Embryonic facial prominence (tissue), 1 donor: Measurements from ENCODE around the gene OR9A2.

Experiments used
- DNase-seq: peaks from one replicate; pipeline ENCODE4 v3.0.0-alpha.2; 2016; ENCODE audit errors: extremely low spot score

Gene OR9A2, protein sequence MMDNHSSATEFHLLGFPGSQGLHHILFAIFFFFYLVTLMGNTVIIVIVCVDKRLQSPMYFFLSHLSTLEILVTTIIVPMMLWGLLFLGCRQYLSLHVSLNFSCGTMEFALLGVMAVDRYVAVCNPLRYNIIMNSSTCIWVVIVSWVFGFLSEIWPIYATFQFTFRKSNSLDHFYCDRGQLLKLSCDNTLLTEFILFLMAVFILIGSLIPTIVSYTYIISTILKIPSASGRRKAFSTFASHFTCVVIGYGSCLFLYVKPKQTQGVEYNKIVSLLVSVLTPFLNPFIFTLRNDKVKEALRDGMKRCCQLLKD

DNA sequence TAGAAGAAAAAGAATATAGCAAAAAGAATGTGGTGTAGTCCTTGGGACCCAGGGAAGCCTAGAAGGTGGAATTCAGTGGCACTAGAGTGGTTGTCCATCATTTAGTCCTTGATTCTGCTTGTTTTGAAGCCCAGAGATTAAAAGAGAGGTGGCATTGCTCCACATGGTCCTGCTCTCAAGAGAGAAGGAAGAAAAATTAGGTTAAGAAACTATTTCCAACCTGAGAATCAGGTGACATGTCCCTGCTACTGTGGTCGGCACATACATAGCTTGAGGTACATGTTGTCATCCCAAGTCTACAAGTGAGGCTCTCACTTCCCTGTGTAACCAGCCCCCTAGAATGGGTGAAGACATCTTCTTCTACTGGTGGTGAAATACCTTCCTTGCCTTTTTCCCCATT lies at the start of gene OR9A2:
TSS of gene OR9A2 (minus strand) at position 101 of the 400 bp plus-strand sequence. CDS start at position 101, 0 bp downstream.
- DNase-seq, result no peak

DNA sequence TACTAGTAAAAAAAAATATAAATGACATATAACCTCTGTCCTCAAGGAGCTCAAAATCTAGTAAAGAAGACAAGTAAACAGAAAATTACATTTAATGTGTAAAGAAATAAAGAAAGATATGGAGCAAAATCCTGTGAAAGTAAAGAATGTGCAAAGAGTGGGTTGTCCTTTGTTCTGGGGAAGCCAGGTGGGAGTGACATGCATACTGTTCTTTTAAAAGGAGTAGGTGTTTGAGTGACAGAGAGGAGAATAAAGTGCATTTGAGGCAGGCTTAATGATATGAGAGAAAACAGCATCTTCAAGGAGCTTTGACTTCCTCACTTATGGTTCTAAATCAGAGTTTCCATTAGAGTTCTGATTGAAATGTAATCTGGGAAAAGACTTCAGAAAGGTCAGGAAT lies 47.2 kb upstream of the OR9A2 start:
- no peak for DNase-seq

DNA sequence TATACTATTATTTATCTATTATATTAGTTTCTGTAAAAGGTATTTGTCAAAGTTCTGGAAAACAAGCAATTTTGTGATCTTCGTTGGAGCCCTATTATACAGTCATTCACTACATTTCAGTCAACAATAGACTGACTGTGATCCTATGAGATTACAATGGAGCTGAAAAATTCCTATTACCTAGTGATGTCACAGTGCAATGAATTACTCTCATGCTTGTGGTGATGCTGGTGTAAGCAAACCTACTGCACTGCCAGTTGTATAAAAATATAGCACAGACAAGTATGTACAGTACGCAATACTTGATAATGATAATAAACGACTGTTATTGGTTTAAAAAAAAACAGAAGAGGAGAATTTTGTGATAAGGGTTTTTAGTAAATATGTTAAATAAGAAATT lies 46.6 kb upstream of the OR9A2 start:
- no peak for DNase-seq

DNA sequence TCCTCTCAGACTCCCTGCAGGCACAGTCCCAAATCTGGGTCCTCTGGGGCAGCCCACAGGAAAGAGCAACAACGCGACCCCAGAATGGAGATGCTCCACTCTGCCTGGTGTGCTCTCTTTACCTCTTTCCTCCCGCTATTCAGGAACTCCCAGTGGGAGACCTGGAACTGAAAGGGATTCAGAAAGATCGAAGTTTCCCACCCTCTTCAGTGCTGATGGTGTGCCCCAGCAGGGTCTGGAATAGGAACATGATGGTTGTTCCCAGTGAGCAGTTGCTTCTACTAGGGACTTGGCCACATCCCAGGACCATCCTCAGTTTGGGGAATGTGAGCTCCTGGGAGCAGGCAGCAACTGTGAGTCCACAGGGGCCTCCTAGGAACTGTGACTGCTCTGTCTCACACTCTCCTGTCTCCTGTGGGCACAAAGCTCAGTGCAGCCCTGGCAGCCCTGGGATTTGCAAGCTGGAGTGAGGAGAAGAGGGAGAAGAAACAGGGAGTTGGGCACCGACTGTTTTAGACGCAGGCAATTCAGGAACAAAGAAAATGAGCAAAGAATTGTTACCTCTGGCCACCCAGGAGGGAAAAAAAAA lies 43.1 kb upstream of the OR9A2 start:
- DNase-seq, result no peak

DNA sequence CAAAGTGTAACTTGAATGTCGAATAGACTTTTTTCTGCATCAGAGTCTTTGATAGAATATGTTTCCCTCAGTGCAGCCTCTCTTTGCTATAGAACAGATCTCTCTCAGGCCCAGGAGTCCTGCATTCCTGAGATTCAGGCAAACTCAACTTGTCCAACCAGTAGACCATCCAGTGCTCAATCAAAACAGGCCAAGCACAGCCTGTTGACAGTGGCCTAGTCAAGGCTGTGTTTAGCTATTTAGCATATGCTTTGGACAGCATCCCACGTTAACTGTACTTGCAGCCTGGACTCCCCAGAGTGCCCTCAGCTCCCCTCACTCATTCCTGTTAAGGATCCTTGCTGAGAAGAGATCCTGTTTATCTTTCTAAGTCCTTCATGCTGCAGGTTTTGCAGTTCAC lies 41.5 kb upstream of the OR9A2 start:
- no peak for DNase-seq

DNA sequence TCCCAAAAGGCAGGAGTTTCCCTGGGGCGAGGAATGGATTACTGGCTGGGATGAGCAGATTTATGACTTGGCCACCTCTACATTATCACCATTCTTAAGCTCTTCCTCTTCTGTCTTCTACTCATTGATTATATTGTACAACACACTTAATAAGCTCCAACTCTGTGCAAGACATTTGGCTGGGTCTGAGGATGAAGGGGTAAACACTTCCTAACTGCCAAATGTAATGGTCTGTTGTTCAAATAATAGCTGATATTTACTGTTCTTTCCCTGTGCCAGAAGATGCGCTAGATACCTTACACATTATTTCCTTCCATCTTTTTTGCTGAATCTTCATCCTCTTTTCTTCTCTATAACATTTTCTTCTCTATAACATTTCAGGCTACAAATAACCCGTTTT lies 36.8 kb upstream of the OR9A2 start:
- no peak for DNase-seq

DNA sequence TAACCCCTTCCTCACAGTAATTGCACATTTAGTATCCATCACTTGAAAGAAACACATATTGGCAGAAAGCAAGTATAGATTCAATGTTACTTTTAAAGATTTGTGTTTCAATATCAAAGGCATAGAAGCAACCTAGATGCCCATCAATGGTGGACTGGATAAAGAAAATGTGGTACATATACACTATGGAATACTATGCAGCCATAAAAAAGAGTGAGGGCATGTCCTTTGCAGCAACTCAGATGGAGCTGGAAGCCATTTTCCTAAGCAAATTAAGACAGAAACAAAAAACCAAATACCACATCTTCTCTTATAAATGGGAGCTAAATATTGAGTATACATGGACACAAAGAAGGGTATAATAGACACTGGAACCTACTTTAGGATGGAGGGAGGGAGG lies 28.8 kb upstream of the OR9A2 start:
- no peak for DNase-seq

DNA sequence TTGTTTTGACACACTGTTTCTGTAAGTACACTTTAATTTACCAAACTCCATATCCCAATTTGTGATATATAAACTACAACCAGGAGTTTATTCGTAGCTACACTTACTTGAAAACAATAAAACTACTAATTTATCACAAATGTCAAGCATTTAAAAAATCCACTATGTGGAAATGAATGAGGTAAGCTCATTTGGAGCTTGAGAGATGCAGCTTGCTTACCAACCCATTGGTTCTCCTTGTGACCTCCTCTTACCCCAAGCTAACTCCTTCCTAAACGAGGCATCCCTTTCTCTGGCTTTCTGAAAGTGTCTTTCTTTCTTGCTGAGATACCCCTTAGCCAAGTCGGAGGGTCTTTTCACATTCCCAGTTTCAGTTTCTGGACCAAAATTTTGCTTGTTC lies 27.7 kb upstream of the OR9A2 start:
- no peak for DNase-seq

DNA sequence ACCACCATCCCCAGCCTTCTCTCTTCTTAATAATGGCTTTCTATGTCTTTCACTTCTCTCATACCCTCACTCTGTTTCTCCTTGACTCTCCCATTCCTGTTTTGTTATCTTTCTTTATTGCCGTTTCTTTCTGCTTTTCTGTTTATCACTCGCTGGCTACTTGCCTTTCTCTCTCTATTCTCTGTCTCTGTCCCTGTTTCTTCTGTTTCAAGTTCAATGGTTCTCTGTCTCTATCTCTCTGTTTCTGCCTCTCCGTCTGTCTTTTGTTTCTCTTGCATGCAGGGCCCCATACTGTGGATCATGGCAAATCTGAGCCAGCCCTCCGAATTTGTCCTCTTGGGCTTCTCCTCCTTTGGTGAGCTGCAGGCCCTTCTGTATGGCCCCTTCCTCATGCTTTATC lies 25.1 kb upstream of the OR9A2 start, which contains the start of gene OR6V1:
TSS of gene OR6V1 (plus strand) at position 301 of the 400 bp plus-strand sequence. CDS start at position 301, 0 bp downstream.
- no peak for DNase-seq

DNA sequence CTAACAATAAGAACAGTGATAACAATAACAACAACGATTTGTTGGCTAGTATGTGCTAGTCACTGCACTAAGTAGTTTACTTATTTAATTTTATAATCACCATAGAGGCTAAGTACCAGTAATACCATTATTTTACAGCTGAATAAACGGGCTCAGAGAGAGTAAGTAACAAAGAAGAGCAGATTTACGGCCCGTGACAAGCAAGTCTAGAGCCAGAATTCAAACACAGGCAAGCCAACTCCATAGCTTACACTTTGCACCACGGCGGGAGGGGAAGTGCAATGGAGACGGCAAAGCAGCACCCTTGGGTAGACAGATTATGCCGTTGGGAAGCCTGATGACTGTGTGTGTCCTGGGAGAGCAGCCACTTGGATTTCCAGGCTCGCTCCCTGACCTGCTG lies 24.0 kb upstream of the OR9A2 start:
- no peak for DNase-seq

DNA sequence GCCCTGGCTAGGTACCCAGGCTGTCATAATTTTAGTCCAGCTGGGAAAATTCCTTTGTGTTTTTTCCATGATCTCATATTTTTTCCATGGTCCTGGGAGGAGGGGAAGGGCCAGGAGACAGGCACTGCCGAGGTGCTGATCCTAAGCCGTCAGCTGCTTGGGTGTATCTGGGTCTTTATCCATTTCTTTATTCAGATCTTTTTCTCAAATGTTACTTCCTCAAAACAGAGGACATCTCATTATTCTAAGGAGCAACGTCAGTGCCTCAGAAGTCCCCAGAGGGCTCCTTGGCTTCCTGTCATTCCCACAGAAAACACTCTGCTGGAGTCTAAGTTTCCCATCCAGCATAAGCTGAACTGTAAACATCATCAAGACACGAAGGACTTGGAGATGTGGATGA lies 22.4 kb upstream of the OR9A2 start:
- DNase-seq, result no peak

DNA sequence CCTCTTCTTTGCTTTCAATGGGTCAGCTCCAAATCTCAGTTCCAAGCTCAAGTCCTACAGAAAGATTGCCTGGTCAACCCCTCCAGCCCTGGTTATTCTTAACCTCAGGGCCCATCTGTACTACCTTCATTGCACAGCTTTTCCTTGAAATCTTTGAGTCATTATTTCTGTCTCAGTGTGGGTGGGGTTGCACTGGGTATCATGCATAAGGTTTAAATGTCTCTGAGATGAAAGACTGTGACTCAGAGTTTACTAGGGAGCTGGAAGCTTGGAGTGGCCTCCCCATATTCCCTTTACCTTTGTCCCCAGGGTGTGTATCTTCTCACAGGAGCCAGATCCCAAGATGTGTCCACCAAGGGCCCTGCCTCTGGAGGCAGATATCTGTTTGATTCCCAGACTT lies 21.9 kb upstream of the OR9A2 start:
- DNase-seq, result no peak

DNA sequence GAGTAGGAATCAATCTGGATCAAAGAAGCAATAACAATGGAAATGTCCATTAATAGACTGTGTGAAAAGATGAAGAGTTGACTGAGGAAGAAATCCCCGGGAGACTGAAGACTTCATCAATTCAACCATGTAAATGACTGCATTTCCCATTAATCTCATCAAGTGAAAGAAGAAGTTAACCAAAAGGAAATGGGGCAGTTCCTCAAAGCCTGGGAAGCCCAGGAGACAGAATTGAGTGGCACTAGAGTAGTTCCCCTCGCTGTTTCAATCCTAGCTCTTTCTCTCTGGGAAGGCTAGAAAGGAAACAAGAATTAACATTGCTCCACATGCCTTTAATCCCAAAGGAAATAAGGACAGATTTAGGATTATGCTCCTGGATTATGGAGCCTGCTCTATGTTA lies 20.4 kb upstream of the OR9A2 start:
- no peak for DNase-seq

DNA sequence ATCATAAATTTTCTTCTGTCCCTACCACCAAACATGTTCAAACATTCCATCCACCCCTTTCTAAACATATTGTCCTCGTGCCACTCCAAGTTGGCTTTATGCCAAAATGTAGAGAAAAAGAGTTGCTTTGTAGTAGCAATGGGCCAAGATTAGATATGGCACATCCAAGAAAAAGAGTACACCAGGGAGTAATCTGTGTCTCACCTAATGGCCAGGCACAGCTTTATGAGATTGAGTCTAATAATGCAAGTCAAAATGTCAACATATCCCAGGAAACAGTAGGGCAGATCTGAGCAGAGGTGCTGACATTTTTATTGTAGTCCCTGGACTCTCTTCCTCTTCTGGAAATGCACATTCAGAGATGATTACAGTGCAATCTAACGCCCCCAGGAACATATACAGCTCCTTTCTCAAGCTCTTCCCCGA lies 19.5 kb upstream of the OR9A2 start:
- no peak for DNase-seq

DNA sequence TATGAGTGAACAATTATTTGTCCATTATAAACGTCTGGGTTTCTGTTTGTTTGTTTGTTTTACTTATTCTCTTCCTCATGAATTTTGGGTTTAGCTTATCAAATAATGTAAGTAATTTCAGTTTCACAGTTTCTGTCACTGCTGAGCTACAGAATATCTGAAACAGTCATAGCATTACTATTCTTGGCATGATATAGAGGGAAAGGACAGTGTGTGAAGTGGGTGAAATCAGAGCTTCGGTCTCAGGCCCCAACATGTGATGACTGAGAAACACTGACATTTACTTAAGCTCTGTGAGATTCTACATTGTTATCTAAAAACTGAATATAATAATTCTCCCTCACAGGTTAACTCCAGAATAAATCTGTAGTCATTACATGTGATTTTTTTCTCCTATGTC lies 16.5 kb upstream of the OR9A2 start:
- no peak for DNase-seq

DNA sequence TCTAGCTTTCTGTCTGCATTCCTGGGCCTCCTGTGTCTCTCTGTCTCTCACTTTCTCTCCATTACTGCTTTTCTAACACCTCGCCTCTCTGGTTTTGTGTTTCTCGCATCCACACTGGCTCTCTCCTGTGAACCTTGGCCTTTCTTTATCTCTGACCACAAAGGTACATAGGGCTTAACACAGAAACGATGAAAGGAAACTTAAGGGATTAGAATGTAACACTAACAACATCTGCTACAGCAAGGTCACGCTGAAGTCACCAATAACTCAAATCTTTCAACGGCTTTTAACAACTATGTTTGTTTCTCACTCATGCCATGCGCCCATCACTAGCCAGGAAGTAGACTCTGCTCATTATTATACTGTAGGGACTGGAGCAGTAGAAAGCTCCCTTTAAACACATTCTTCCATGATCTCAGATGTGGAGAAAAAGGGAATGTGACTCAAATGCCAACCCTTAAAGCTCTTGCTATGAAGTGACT lies 15.9 kb upstream of the OR9A2 start:
- DNase-seq, result no peak

DNA sequence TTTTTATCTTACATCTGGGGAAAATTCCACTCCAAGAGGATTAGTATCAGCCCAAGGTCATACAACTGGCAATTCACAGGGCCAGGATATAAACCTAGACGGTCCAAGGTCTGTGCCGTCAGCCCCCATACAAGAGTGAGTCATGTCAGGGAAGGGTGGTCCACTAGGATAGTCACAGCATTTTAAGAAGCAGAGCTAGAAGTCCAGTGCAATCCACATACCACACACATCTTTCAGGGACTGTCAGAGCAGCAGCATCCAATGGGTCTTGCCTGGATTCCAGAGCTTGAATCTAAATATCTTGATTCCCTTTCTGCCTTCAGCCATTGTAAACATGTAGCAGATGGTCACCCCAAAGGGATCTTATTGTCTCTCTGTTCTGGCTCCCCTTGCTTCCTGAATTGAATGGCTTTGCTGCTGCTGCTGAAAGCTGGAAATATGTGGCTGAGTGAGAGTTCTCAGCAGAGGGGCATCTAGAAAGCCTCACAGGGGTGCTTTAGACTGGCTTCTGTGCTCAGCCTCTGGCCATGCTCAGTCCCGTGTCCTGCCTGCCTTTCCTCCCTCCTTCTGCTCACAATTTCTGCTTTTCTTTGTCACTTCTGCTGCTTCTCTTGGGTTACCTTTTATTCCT lies 15.3 kb upstream of the OR9A2 start:
- DNase-seq, result no peak

DNA sequence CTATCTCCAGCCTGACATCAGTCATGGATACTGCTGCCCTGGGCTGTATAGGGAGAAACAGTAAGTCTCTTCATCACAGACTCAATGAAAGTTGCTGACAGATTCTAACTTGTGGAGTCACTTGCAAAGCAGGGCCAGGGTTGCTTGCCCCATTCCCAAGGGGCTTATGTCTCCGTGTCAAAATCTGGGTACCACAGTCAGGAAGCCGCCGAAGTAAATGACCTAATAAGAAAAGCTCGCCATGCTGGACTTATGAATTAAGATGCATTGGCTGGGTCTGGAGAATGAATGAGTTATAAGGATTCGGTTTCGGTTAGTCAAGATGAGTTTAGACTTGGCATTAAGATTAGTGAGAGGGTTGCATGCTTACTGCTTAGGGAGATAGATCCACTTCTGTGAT lies 14.4 kb upstream of the OR9A2 start:
- no peak for DNase-seq

DNA sequence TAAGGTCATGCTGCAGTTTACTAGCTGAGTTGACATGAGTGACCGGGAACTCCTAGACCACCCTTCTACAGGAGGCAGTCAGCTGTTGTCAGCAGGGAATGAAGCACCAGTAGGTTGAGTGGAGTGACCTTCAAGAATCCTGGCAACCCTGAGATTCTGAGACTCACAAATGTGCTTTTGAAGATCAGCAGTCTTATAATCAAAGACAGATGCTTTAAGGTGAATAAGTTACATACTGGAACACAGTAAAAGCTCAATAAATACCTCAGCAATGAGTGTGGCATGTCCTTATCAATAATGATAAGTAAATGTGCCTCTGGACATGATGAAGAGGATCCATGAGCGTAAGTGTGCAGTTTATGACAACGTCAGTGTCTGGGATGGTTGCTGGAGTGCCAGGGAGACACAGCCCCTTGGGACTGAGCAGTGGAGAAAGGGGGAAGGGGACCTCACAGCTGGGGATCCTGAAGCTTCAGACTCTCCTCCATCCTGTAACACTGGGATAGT lies 13.3 kb upstream of the OR9A2 start:
- DNase-seq, result no peak

DNA sequence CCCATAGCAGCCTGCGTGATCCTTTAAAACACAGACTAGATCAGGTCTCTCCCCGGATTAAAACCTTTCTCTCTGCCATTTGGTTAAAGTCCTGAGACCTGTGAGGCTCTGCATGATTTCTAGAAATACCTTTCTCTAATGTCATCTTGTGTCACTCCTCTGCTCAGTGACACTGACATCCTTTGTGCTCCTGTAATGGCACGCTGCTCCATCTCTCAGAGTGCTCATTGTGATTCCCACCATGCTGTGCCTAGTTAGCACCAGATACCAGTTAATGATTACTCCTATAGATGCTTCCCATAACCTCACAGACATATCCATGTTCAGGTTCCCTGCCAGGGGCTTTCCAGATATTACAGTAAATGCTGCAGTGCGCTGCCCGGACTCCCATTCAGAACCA lies 11.7 kb upstream of the OR9A2 start:
- DNase-seq, result no peak

DNA sequence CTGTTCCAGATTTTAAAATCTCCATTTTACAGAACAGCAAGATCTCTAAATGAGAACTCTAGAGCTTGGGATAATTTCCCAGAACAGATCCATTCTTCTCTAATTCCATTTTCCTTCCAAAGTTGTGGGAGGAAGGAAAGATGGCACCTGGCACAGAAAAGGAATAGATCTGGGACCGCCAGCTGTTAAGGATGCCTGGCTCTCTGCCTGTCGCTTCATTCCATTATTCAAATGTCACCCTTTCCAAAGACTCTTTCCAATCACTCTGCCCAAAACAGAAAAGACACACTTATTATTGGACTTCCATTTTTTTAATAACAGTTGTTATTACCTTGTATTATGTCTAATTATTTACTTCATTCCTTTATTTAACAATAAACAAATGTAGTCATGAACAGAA lies 751 bp upstream of the OR9A2 start:
- DNase-seq, result no peak

DNA sequence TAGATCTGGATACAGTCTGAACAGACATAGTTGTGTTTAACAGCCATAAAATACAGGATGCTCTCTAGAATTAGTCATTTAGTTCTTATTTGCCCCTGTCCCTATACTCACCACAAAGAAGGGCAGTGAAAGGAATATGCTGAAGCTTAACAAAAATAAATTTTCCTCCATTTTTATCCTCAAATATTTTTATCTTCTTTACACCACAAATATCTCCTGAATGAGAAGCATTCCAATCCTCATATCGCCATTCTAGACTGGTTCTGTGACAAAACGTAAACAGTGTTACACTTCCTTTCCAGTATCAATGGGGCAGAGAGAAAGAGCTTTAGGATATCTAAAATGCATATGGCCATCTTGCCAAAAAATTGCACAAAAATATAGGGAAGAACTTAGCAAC lies 1.6 kb downstream of the OR9A2 start:
- DNase-seq, result no peak

DNA sequence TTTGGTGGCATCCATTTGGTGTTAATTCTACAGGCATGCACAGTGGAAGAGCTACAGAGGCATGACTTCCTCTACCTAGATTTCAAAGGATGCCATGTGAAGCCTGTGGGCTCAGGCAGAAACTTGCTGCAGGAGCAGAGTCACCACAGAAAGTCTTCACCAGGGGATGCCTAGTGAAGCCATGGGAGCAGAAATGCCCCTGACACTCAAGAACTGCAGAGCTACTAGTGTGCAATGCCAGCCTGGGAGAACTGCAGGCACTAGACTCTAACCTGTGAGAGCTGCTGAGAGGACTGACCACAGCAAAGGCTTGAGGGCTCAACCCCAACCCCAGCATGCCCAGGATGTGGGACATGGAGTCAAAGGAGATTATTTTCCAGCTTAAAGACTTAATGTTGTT lies 3.9 kb downstream of the OR9A2 start:
- DNase-seq, result no peak
